ENCODE results near the gene MLPH.

- TF ChIP-seq CTCF (IDR thresholded peaks at IDR 0.05) (no peak), POLR2A (IDR thresholded peaks at IDR 0.05) (no peak), EP300 (IDR thresholded peaks at IDR 0.05) (no peak)
Measured at GRCh38 chr2:237482485-237482884, 4.6 kb upstream of the MLPH start.
